NCI-H82 (cell line): Measurements from ENCODE around the gene SELENOK.

Experiments
- DNase-seq: peaks from one replicate; lab custom pipeline; 2025; lab: John Stamatoyannopoulos, UW

The SELENOK gene

DNA sequence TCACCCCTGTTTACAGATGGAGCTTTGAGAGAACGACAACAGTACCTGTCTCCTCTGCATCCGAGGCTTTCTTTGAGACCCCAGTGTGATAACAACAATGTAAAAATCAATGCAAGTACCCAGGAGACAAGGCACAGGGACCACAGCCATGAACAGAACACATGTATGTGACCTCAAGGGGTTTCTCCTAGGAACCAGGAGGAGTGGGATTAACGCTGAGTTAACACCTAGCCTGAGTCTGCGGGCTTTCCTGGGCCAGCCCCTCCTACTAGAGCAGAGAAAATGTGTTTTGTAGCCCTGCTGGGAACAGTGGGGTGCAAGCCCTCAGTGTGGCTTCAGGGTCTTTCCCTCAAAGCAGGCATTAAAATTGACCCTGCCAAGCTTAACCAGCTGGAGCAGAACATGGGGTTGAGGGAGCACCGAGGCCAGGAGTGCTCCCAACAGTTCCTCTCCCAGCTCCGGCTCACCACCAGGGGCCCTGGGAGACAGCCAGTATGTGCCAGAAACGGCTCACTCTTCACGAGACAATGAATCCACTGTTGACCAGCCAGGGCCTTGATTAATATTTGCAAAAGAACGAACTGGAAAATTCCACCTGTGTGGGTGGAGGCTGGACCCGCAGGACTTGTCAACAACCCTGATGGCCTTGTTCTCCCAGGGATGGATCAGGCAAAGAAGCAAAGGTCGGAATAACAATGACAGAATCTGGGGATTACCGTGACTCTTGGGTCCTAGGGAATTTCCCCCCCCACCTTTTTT lies 49.0 kb downstream of the SELENOK start:
- peak; percentile 27 for DNase-seq

DNA sequence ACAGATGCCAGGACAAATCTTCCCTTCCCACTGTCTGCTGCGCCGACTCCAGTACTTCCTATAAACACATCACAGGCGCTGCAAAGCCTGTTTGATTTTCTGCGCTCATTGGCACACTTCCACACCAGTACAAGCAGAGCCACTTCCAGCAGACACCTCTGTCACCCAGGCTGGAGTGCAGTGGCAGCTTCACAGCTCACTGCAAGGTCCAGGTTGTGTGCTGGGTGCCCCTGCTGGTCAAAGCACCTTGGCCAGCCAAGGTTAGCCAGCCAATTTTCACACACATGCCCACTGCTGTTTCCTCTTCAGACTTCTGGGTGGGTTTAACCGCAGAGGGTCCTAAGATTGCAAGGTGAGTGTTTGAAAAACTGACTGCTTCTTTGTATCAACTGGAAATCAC lies 50.4 kb downstream of the SELENOK start:
- peak; percentile 36 for DNase-seq

DNA sequence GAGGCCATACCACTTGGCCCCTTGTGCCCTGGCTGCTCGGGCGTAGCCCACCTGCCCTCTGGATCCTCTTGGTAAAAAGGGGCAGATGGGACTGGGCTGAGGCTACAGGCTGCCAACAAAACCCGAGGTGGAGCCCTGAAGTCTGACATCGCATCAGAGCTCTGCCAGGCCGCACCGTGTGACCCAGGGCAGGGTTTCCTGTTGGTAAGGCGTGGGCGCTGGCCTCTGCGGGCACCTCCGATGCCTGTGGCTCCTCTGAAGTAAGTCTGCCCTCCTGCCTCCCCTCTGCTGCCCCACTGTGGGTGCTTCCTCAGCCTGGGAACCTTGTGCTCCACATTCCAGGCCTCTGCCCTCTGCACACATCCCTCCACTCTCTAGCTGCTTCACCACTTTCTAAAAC lies 54.3 kb downstream of the SELENOK start:
- DNase-seq, result no peak

GRCh38 chr3:53836084-53836872 lies 55.4 kb downstream of the SELENOK start:
- DNase-seq, result no peak

DNA sequence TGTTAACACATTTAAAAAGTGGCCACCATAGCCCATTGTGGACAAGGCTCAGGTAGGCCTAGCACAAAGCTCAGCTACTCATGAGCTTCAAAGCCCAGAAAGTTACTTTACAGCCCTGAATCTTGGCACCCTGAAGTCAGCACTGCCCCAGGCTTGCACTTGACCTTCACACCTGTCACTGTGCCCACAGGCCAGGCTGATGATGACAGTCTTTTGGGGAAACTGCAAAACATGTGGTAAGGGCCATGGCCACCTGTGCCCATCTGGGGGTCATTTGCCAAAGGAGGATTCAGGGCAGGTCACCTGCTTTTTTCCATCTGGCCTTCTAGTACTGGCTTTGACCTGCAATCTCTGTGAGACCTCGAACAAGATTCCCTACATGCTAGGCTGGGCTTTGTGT lies 56.4 kb downstream of the SELENOK start:
- no peak for DNase-seq

DNA sequence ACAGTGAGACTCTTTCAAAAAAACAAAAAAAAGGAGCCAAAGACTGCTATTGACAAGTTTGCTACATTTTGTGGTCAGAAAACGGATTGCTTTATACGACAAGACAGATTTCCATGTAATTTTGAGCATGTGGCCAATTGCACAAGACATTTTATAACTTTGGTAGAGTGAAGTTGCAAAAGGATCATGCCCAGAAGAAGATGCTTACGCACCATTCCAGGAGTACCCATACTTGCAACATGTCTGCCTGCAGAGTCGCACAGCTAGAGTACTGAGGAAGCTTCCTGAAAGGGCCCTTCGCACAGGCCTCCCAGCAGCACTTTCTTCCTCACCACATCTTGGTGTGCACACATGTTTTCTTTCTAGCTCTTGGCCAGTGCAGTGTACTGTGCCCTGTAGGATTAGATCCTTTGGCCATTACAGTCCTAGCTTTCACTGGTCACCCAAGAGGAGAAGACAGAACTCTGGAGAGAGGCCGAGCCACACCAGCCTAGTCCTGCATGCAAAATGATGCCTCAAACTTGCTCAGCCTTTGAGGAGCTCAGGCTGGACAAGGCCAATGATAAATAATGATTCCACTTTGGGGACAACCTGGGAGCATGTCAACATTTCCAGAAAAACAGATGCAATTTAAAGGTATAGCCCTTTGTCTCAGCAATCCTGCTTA lies 57.1 kb downstream of the SELENOK start:
- no peak for DNase-seq
